GM19395 (cell line): ENCODE data around the gene SLC35D3.
"Not testable (repeated sequence)": the region's sequence is repeated elsewhere in the genome, so short reads cannot be mapped to it uniquely, and the experiment has no call there.

Experiments
- ATAC-seq: cut with Tn5 transposase; IDR thresholded peaks from one replicate; pipeline ENCODE4 v1.9.1; 2021; ENCODE audit warnings: mild to moderate bottlenecking, moderate library complexity; ENCODE audit not compliant: unreplicated experiment

Gene SLC35D3

DNA sequence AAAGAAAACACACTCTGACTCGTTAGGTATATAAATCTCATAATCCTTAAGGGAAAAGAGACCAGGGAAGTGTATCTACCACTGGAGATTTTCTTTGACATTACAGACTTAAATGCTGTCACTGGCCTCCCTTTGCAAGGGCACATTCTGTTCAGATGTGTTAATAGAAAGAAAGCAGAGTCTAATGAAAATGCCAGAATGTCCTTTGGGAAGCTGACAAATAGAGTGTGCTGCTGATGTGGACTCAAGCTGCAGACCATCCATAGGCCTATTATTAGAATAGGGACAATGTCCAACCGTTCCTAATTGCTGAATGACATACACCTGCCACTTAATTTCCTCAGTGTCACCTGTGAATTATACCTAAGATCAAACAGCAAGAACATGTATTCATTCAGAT, 41.2 kb downstream of the SLC35D3 start:
- ATAC-seq = no peak

DNA sequence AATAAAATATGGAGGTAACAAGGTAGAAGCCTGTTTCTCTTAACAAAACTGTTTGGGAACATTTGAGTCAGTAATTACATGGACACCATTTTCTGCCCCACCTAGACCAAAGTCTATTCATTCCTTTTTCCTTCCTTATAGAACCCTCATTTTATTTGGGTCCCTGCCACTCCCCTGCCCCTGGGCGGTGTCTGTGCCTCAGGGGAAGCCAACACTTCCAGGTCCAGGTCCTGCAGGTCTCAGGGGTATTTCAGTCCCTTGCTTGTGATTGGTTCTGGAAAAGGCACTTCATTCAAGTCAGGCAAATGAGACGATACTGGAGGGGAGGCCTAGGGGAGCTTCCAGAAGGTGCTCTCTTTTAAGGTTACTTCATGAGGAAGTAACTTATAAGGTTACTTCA, 42.3 kb downstream of the SLC35D3 start:
- no peak for ATAC-seq

DNA sequence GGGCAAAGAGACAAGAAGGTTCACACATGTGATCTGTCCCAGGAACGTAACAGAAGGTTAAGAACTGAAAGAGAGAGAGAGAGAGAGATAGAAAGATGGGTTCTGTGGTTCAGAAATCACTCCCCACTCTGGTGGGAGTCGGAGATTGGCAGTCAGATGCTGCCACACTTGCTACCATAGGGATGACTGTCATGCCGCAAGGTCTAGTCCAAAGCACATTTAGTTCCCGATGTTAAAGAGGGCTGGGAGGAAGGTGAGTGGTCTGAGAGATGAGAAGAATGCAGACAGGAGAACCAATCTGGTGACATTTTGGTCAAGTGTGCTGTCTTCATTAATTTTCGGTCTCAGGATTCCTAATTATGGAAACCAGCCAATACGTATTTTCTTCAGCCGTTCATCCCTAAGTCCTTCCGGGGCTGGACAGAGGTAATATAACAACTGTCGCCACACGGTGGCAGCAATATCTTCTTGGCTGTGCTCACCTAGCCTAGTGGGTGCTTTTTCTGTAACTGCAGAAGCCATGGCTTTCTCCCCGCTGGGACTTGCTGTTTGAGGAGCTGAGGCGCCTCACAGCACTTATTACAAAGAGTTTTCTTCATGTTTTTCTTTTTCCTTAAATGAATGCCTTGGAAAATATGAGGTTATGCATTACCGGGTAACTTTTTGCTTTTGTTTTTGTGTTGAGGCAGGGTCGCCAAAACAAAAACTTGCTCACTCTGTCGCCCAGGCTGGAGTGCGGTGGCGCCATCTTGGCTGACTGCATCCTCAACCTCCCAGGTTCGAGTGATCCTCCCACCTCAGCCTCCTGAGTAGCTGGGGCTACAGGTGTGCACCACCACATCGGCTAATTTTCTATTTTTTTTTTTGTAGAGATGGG, 46.0 kb downstream of the SLC35D3 start:
- peak; percentile 93 for ATAC-seq

DNA sequence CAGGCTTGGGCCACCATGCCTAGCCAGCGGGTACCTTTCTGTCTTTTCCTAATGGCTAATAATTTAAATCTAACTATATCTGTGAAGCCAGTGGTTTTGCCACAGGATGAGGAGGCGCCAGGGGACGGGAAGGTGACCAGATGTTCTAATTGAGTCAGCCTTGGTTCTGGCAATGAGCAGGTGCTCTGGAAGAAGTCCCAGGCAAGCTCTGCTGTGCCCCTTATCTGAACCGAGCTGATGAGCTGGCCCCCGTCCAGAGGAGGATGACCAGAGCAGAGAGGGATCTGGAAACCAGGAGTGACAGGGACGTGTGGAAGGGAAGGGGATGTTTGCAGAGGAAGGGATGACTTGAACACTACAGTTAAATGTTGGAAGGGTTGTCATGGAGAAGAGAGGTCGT, 46.7 kb downstream of the SLC35D3 start:
- ATAC-seq = no peak

DNA sequence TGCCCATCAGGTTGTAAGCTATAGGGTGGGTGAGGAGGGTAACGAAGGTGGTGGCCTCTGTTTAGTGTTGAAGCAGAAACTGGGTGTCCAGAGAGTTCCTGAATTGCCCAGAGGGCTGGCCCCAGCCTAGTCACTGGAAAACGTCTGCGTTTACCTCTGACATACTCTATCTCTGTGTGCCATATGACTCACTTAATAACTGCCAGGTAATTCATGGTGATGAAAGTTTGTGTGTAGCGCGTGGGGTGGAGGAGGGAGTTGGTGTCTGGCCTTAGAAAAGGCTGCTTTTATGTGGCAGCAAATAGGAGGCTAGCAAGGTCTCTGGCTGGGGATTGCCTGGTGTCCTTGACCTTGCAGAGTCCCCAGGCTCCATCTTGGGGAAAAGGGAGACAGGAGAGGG, 47.3 kb downstream of the SLC35D3 start:
- ATAC-seq = no peak

DNA sequence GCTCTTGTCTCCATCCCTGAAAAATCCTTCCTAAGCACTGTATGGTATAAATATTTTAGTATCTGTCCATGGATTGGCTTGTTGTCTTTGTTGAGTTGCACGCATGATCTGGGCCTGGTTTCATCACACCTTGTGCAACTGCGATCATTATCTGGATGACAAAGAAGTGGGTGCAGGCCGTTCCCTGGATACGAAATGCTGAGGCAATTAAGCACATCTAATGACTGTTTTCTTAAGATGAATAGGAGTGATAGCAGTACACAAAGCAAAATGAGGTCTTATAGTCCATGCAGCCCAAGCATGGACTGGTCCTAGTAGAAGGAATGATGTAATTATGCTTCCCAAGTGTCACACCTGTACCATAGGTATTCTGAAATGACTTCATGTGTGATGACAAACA, 47.8 kb downstream of the SLC35D3 start:
- no peak for ATAC-seq

DNA sequence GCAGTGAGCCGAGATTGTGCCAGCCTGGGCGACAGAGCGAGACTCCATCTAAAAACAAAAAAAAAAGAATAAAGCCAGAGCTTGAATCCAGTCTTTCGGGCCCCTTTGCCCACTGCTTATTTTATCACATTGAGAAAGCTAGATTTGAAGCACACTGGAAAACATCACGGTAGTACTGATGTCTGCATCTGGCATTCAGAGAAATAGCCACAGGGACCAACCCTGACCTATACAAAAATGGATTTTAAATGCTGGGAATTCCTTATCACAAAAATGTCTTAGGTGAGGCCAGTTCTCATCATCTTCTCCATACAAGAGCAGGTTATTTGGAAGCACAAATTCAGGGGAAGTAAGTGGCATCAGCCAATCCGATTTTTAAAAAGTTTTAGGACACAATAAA, 49.5 kb downstream of the SLC35D3 start:
- no peak for ATAC-seq

DNA sequence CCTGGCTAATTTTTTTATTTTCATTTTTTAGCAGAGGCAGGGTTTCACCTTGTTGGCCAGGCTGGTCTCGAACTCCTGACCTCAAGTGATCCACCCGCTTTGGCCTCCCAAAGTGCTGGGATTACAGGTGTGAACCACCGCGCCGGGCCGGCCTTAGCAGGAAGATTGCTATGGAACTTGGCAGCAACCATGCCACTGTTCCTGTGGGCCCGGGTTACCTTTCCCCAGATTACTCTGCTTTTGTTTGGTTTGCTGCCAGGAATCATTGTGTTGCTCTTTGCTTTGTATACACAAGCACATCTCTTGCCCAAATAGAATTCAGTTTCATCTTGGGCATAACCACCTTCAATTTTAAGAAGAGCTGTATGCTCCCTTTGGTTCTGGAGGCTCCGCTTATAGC, 51.7 kb downstream of the SLC35D3 start:
- ATAC-seq = not testable (repeated sequence)
